ENCODE results near the gene RNU11.

Gene RNU11

DNA sequence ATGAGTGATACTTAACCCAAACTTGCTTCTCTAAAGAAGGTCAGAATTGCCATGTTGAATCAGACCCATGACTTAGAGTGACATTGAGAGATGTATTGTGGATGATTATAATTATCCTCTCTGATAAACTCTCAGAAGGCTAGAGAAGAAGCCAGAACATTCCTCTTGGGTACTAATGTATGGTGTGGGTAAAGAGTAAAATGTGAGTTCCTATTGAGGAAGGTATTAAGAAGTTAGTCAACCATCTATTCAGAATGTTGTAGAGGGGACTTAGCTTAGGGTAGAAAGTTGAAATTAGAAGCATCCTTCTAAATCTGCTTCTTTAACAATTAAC is 27.5 kb downstream of the RNU11 start:
- Histone ChIP-seq H3K4me2 (ENCODE audit: low read depth, low read length, poor library complexity, severe bottlenecking) (no peak overlapping the region), H3K9ac (ENCODE audit: low read length) (no peak overlapping the region), H3K27me3 (ENCODE audit: low read length) (no peaks in the 10 kb centered on the region), H3K9me2 (replicated peaks; ENCODE audit: insufficient read depth, low read length) (no peaks in the 10 kb centered on the region), H3K9me3 (ENCODE audit: insufficient read depth, low read length) (no peaks in the 10 kb centered on the region), H4K20me1 (ENCODE audit: low read depth, low read length) (no peaks in the 10 kb centered on the region), H3K36me3 (ENCODE audit: low read length) (no peaks in the 10 kb centered on the region), H2AFZ (ENCODE audit: low read depth, low read length, severe bottlenecking) (no peak overlapping the region), H3K27ac (ENCODE audit: low read depth, low read length) (no peak overlapping the region), H3K79me2 (ENCODE audit: insufficient read depth, low read length) (peaks cover 59% of the 10 kb centered on the region), H3K4me3 (ENCODE audit: insufficient read depth, low read length, poor library complexity, severe bottlenecking) (no peak overlapping the region), H3F3A (ENCODE audit: insufficient read depth) (no peaks in the 10 kb centered on the region; the same call in 1 of the 2 replicates)
- TF ChIP-seq, protein P1, sequence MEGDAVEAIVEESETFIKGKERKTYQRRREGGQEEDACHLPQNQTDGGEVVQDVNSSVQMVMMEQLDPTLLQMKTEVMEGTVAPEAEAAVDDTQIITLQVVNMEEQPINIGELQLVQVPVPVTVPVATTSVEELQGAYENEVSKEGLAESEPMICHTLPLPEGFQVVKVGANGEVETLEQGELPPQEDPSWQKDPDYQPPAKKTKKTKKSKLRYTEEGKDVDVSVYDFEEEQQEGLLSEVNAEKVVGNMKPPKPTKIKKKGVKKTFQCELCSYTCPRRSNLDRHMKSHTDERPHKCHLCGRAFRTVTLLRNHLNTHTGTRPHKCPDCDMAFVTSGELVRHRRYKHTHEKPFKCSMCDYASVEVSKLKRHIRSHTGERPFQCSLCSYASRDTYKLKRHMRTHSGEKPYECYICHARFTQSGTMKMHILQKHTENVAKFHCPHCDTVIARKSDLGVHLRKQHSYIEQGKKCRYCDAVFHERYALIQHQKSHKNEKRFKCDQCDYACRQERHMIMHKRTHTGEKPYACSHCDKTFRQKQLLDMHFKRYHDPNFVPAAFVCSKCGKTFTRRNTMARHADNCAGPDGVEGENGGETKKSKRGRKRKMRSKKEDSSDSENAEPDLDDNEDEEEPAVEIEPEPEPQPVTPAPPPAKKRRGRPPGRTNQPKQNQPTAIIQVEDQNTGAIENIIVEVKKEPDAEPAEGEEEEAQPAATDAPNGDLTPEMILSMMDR (IDR thresholded peaks at IDR 0.05; ENCODE audit: insufficient read depth, low read length, poor library complexity, severe bottlenecking) = no peak
- TF ChIP-seq EZH2phosphoT487 (conservative IDR thresholded peaks at IDR 0.05; ENCODE audit: low read length) = no peak

DNA sequence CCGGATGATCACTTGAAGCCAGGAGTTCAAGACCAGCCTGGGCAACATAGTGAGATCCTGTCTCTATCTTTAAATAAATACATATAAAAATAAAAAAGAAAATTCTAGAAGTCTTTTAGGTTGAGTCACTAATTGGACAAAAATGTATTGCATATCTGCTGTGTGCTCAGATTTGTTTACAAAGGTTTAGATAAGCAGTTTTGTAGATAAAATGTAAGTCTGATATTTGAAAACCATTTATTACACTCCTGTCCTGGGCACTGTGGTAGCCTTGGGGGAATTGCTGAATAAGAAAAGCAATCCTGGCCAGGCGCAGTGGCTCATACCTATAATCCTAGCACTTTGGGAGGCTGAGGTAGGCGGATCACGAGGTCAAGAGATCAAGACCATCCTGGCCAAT is 31.8 kb downstream of the RNU11 start:
- H2AFZ ChIP-seq (ENCODE audit: low read depth, low read length, severe bottlenecking) = no peak overlapping the region
- no peak overlapping the region for H3K9ac ChIP-seq (ENCODE audit: low read length)
- no peak overlapping the region for H3K27ac ChIP-seq (ENCODE audit: low read depth, low read length)
- H3K27me3 ChIP-seq (ENCODE audit: low read length) = no peaks in the 10 kb centered on the region
- H3K79me2 ChIP-seq (ENCODE audit: insufficient read depth, low read length) = peaks cover 45% of the 10 kb centered on the region
- no peaks in the 10 kb centered on the region for H3F3A ChIP-seq (ENCODE audit: insufficient read depth)
- H3K9me2 ChIP-seq (replicated peaks; ENCODE audit: insufficient read depth, low read length) = no peaks in the 10 kb centered on the region
- TF ChIP-seq, protein P1 (IDR thresholded peaks at IDR 0.05; ENCODE audit: insufficient read depth, low read length, poor library complexity, severe bottlenecking) = no peak
- TF ChIP-seq EZH2phosphoT487 (conservative IDR thresholded peaks at IDR 0.05; ENCODE audit: low read length) = no peak
- H3K4me3 ChIP-seq (ENCODE audit: insufficient read depth, low read length, poor library complexity, severe bottlenecking) = no peak overlapping the region
- H3K9me3 ChIP-seq (ENCODE audit: insufficient read depth, low read length) = no peaks in the 10 kb centered on the region
- 0 out of 2 replicates have a peak, but pooled peaks cover 4% of the 10 kb centered on the region for H3K36me3 ChIP-seq (ENCODE audit: low read length)
- no peaks in the 10 kb centered on the region for H4K20me1 ChIP-seq (ENCODE audit: low read depth, low read length)
- H3K4me2 ChIP-seq (ENCODE audit: low read depth, low read length, poor library complexity, severe bottlenecking) = no peak overlapping the region

DNA sequence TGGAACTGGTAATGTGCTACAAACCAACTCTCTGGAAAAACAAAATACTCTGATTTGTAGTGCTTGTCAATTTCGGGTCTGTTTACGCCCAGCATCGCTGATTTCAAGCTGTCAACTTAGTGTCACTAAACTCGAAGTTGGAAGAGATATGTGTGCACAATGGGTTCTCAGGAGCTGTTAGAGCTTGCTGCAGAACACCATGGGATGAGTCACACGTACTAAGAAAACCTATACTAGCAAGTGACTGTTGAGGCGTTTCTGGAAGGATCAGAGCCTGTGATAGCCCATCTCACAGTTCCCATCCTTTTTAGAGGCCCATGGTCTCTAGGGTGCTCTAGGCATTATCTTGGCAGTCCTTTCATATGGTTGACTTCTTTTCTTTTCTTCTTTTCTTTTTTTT is 34.4 kb downstream of the RNU11 start:
- no peak overlapping the region for H2AFZ ChIP-seq (ENCODE audit: low read depth, low read length, severe bottlenecking)
- no peaks in the 10 kb centered on the region for H4K20me1 ChIP-seq (ENCODE audit: low read depth, low read length)
- H3K9me3 ChIP-seq (ENCODE audit: insufficient read depth, low read length) = no peaks in the 10 kb centered on the region
- peaks cover 23% of the 10 kb centered on the region; the same call in 1 of the 2 replicates for H3K79me2 ChIP-seq (ENCODE audit: insufficient read depth, low read length)
- no peak overlapping the region for H3K4me2 ChIP-seq (ENCODE audit: low read depth, low read length, poor library complexity, severe bottlenecking)
- H3F3A ChIP-seq (ENCODE audit: insufficient read depth) = no peaks in the 10 kb centered on the region
- 0 out of 2 replicates have a peak, but pooled peaks cover 4% of the 10 kb centered on the region for H3K36me3 ChIP-seq (ENCODE audit: low read length)
- no peaks in the 10 kb centered on the region for H3K9me2 ChIP-seq (replicated peaks; ENCODE audit: insufficient read depth, low read length)
- H3K4me3 ChIP-seq (ENCODE audit: insufficient read depth, low read length, poor library complexity, severe bottlenecking) = no peak overlapping the region
- no peaks in the 10 kb centered on the region for H3K27me3 ChIP-seq (ENCODE audit: low read length)
- no peak overlapping the region for H3K9ac ChIP-seq (ENCODE audit: low read length)
- TF ChIP-seq, protein P1 (IDR thresholded peaks at IDR 0.05; ENCODE audit: insufficient read depth, low read length, poor library complexity, severe bottlenecking) = no peak
- no peak for TF ChIP-seq EZH2phosphoT487 (conservative IDR thresholded peaks at IDR 0.05; ENCODE audit: low read length)
- no peak overlapping the region for H3K27ac ChIP-seq (ENCODE audit: low read depth, low read length)
